Mesenchymal stem cell (in vitro differentiated cells and primary cell): ENCODE measurements around the gene RRAGB.

Experiments used
- DNase-seq: peaks from one replicate; pipeline ENCODE4 v3.0.0-alpha.2; 2013
- H2AFZ ChIP-seq: one replicate; pipeline ENCODE4 v1.6.1; 2013; ENCODE audit warnings: low read depth, mild to moderate bottlenecking, control low read depth, inconsistent platforms, low read length, moderate library complexity
- H2AK5ac ChIP-seq: 2 replicates; pipeline ENCODE4 v1.6.1; 2013; ENCODE audit warnings: low read length, moderate library complexity, mild to moderate bottlenecking, inconsistent platforms; ENCODE audit not compliant: severe bottlenecking
- H2BK120ac ChIP-seq: one replicate; pipeline ENCODE4 v1.6.1; 2013; ENCODE audit warnings: low read depth, mild to moderate bottlenecking, inconsistent platforms, low read length, moderate library complexity
- H2BK12ac ChIP-seq, 2 experiments: one replicate each; pipeline ENCODE4 v1.6.1; 2013; ENCODE audit warnings: inconsistent platforms in 2 of 2, low read length in 2 of 2, mild to moderate bottlenecking in 2 of 2, moderate library complexity in 2 of 2, control low read depth in 1 of 2
- H2BK15ac ChIP-seq: one replicate; pipeline ENCODE4 v1.6.1; 2013; ENCODE audit warnings: mild to moderate bottlenecking, low read depth, inconsistent platforms; ENCODE audit not compliant: poor library complexity, severe bottlenecking
- H2BK5ac ChIP-seq: 2 replicates; pipeline ENCODE4 v1.6.1; 2013; ENCODE audit warnings: low read depth, mild to moderate bottlenecking, low read length, control low read depth, inconsistent platforms; ENCODE audit not compliant: poor library complexity, severe bottlenecking
- H3K14ac ChIP-seq, 2 experiments: one replicate each; pipeline ENCODE4 v1.6.1; 2013; ENCODE audit warnings: inconsistent platforms in 2 of 2, low read length in 2 of 2, control low read depth in 1 of 2, mild to moderate bottlenecking in 1 of 2, moderate library complexity in 1 of 2
- H3K18ac ChIP-seq, 2 experiments: one replicate each; pipeline ENCODE4 v1.6.1; 2013; ENCODE audit warnings: inconsistent platforms in 2 of 2, low read length in 2 of 2, control low read depth in 1 of 2, low read depth in 1 of 2, mild to moderate bottlenecking in 1 of 2
- H3K23ac ChIP-seq, 2 experiments: one replicate each; pipeline ENCODE4 v1.6.1; 2013; ENCODE audit warnings: inconsistent platforms in 2 of 2, low read length in 2 of 2, mild to moderate bottlenecking in 2 of 2, moderate library complexity in 2 of 2, control low read depth in 1 of 2
- H3K27ac ChIP-seq: 2 replicates; pipeline ENCODE4 v1.5.1; 2013; ENCODE audit warnings: mild to moderate bottlenecking, moderate library complexity, low read length, control low read depth, inconsistent platforms; ENCODE audit not compliant: poor library complexity, severe bottlenecking
- H3K27me3 ChIP-seq, 2 experiments: 2 replicates each; pipeline versions ENCODE4 v1.6.1 to v1.7.0; 2013; ENCODE audit warnings: low read length in 2 of 2, mild to moderate bottlenecking in 2 of 2, moderate library complexity in 2 of 2, control low read depth in 1 of 2, inconsistent platforms in 1 of 2; ENCODE audit not compliant: control insufficient read depth in 1 of 2, insufficient read depth in 1 of 2
- H3K36me3 ChIP-seq, 2 experiments: 2 replicates each; pipeline versions ENCODE4 v1.6.1 to v1.7.0; 2013; ENCODE audit warnings: low read length in 2 of 2, control low read depth in 1 of 2, inconsistent platforms in 1 of 2, low read depth in 1 of 2, mild to moderate bottlenecking in 1 of 2; ENCODE audit not compliant: insufficient read depth in 2 of 2, control insufficient read depth in 1 of 2
- H3K4ac ChIP-seq, 2 experiments: one replicate each; pipeline ENCODE4 v1.6.1; 2013; ENCODE audit warnings: inconsistent platforms in 2 of 2, low read length in 2 of 2, mild to moderate bottlenecking in 2 of 2, moderate library complexity in 2 of 2, control low read depth in 1 of 2, low read depth in 1 of 2
- H3K4me1 ChIP-seq: 2 replicates; pipeline ENCODE4 v1.6.1; 2013; ENCODE audit warnings: low read depth, low read length, control low read depth; ENCODE audit not compliant: control insufficient read depth, insufficient read depth
- H3K4me2 ChIP-seq: 2 replicates; pipeline ENCODE4 v1.6.1; 2013; ENCODE audit warnings: low read length, mild to moderate bottlenecking, inconsistent platforms; ENCODE audit not compliant: poor library complexity, severe bottlenecking
- H3K4me3 ChIP-seq, 2 experiments: 2 replicates each; pipeline versions ENCODE4 v1.5.1 to v1.7.0; 2013; ENCODE audit warnings: low read length in 2 of 2, mild to moderate bottlenecking in 2 of 2, control low read depth in 1 of 2, low read depth in 1 of 2; ENCODE audit not compliant: insufficient read depth in 1 of 2
- H3K79me1 ChIP-seq: replicated peaks from 2 replicates; pipeline ENCODE4 v1.6.1; 2013; ENCODE audit warnings: mild to moderate bottlenecking, control low read depth, low read length, inconsistent platforms; ENCODE audit not compliant: poor library complexity, severe bottlenecking
- H3K9ac ChIP-seq: 2 replicates; pipeline ENCODE4 v1.7.0; 2013; ENCODE audit warnings: mild to moderate bottlenecking, low read length, moderate library complexity
- H3K9me3 ChIP-seq: 2 replicates; pipeline ENCODE4 v1.7.0; 2013; ENCODE audit warnings: mild to moderate bottlenecking, low read length; ENCODE audit not compliant: control insufficient read depth
- H4K8ac ChIP-seq: one replicate; pipeline ENCODE4 v1.6.1; 2013; ENCODE audit warnings: inconsistent platforms, mild to moderate bottlenecking, low read length, moderate library complexity
- H4K91ac ChIP-seq: one replicate; pipeline ENCODE4 v1.6.1; 2013; ENCODE audit warnings: mild to moderate bottlenecking, low read length, inconsistent platforms
- WGBS: methylation state at CpG from one replicate; pipeline ENCODE4 v1.1.7; 2013; ENCODE audit warnings: mixed read lengths; 5-methylcytosine and 5-hydroxymethylcytosine counted together

The RRAGB gene

GRCh38 chrX:55801811-55802210 lies 84.3 kb downstream of the RRAGB start:
- Histone ChIP-seq H2BK5ac (no peak overlapping the region), H3K27me3 (peaks cover 0 to 6% of the 10 kb centered on the region in 2 experiments), H3K79me1 (no peaks in the 10 kb centered on the region), H4K91ac (no peak overlapping the region), H3K9me3 (no peaks in the 10 kb centered on the region), H3K9ac (no peak overlapping the region), H3K4me2 (no peak overlapping the region), H3K27ac (no peak overlapping the region), H2BK12ac (no peak overlapping the region), H2BK15ac (no peak overlapping the region), H2BK120ac (no peak overlapping the region), H3K36me3 (no peaks in the 10 kb centered on the region), H4K8ac (no peak overlapping the region), H3K14ac (no peak overlapping the region), H3K4me3 (no peak overlapping the region), H3K18ac (no peak overlapping the region), H2AK5ac (no peak overlapping the region), H3K4me1 (no peaks in the 10 kb centered on the region), H2AFZ (no peak overlapping the region), H3K23ac (no peak overlapping the region), H3K4ac (no peak overlapping the region)
- WGBS = no CpG with 5 or more reads among the region's 1 CpG
- DNase-seq = no peak
